ENCODE results near the gene RGS6. TPM values are rescaled to one million over a fixed set of nuclear protein-coding genes. Genes with fewer than 3 reads are reported as not detected.

RGS6 gene
- total and polyA plus RNA-seq, 2 of the 4 experiments (the other 2 are of a cell fraction) = not detected

DNA sequence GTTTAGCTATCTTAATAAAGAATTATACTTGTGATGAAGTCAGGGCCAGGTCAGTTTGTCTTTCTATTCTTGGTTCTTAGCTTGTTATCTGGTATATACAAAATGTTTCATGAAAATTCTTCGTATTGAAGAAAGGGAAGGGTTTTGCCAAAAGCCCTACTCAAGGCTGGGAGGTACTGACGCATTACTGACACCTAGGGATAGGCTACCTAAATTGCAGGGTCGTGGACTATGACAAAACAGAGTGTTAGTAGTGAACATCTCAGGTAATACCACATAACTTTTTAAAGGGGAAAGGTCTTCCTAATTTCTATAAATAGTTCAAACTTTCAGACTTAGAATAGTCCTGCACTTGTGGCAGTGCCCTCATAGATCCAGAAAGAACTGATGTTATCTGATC, 246.3 kb downstream of the RGS6 start:
- DNase-seq = no peak
- no peak overlapping the region for H3K14ac ChIP-seq (replicated peaks; ENCODE audit: low read depth, low read length)
- no peaks in the 10 kb centered on the region for H3K27me3 ChIP-seq (ENCODE audit: control insufficient read depth, insufficient read depth, low read length)
- H3K4me3 ChIP-seq (ENCODE audit: insufficient read depth, low read depth, low read length) = no peak overlapping the region
- no TSS peak for BruUV-seq (replicated peaks)
- no peak overlapping the region for H2AK9ac ChIP-seq (replicated peaks; ENCODE audit: low read depth, low read length, poor library complexity)
- TF ChIP-seq, protein P1, sequence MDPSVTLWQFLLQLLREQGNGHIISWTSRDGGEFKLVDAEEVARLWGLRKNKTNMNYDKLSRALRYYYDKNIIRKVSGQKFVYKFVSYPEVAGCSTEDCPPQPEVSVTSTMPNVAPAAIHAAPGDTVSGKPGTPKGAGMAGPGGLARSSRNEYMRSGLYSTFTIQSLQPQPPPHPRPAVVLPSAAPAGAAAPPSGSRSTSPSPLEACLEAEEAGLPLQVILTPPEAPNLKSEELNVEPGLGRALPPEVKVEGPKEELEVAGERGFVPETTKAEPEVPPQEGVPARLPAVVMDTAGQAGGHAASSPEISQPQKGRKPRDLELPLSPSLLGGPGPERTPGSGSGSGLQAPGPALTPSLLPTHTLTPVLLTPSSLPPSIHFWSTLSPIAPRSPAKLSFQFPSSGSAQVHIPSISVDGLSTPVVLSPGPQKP (IDR thresholded peaks at IDR 0.05; ENCODE audit: borderline replicate concordance, low read depth, low read length) = no peak
- TF ChIP-seq SMC3 (IDR thresholded peaks at IDR 0.05; ENCODE audit: low read depth, low read length) = no peak
- no peak for TF ChIP-seq CEBPB (IDR thresholded peaks at IDR 0.05; ENCODE audit: low read depth, low read length)
- no peak for TF ChIP-seq BHLHE40 (IDR thresholded peaks at IDR 0.05; ENCODE audit: low read depth, low read length)
- no peak for TF ChIP-seq NFE2L2 (IDR thresholded peaks at IDR 0.05; ENCODE audit: low read depth, low read length)
- no peak for TF ChIP-seq USF2 (IDR thresholded peaks at IDR 0.05; ENCODE audit: low read depth, low read length)
- TF ChIP-seq CHD1 (IDR thresholded peaks at IDR 0.05; ENCODE audit: low read depth, low read length) = no peak
- TF ChIP-seq, protein P2, sequence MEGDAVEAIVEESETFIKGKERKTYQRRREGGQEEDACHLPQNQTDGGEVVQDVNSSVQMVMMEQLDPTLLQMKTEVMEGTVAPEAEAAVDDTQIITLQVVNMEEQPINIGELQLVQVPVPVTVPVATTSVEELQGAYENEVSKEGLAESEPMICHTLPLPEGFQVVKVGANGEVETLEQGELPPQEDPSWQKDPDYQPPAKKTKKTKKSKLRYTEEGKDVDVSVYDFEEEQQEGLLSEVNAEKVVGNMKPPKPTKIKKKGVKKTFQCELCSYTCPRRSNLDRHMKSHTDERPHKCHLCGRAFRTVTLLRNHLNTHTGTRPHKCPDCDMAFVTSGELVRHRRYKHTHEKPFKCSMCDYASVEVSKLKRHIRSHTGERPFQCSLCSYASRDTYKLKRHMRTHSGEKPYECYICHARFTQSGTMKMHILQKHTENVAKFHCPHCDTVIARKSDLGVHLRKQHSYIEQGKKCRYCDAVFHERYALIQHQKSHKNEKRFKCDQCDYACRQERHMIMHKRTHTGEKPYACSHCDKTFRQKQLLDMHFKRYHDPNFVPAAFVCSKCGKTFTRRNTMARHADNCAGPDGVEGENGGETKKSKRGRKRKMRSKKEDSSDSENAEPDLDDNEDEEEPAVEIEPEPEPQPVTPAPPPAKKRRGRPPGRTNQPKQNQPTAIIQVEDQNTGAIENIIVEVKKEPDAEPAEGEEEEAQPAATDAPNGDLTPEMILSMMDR (conservative IDR thresholded peaks at IDR 0.05; ENCODE audit: low read depth, low read length) = no peak
- TF ChIP-seq RAD21 (IDR thresholded peaks at IDR 0.05; ENCODE audit: low read length) = no peak
- TF ChIP-seq FOS (IDR thresholded peaks at IDR 0.05; ENCODE audit: low read depth, low read length) = no peak
- no peak for TF ChIP-seq RFX5 (IDR thresholded peaks at IDR 0.05; ENCODE audit: low read depth, low read length)
- no peak for TF ChIP-seq MXI1 (IDR thresholded peaks at IDR 0.05; ENCODE audit: borderline replicate concordance, low read depth, low read length)
- TF ChIP-seq MAFK (IDR thresholded peaks at IDR 0.05; ENCODE audit: low read depth, low read length) = no peak
- no peak for TF ChIP-seq MAZ (IDR thresholded peaks at IDR 0.05; ENCODE audit: borderline replicate concordance, low read depth, low read length)
- TF ChIP-seq POLR2A (IDR thresholded peaks at IDR 0.05; ENCODE audit: low read depth, low read length) = no peak
- TF ChIP-seq RCOR1 (IDR thresholded peaks at IDR 0.05; ENCODE audit: insufficient replicate concordance, low read length) = no peak
- H4K5ac ChIP-seq (ENCODE audit: low read depth, low read length) = no peak overlapping the region
- H3K27ac ChIP-seq (ENCODE audit: insufficient read depth, low read length) = no peak overlapping the region
- no peak overlapping the region for H2BK120ac ChIP-seq (ENCODE audit: low read depth, low read length)
- H2AK5ac ChIP-seq (ENCODE audit: low read depth, low read length) = no peak overlapping the region
- dilution Hi-C loops (cut with HindIII; ENCODE audit: low sequenced_read_pairs, unreplicated experiment) = no loop called here
- H4K8ac ChIP-seq (ENCODE audit: low read depth in 2 of 2, low read length in 2 of 2) = no peak overlapping the region
- no peaks in the 10 kb centered on the region for H3K36me3 ChIP-seq (ENCODE audit: control insufficient read depth, insufficient read depth, low read length)
- H3K23ac ChIP-seq (ENCODE audit: low read depth, low read length) = no peak overlapping the region
- POLR2A ChIA-PET (ENCODE audit: unreplicated experiment) = no interaction called here
- H2BK15ac ChIP-seq (ENCODE audit: low read depth, low read length) = no peak overlapping the region
- no peaks in the 10 kb centered on the region for H3K79me1 ChIP-seq (ENCODE audit: low read depth in 1 of 2, low read length in 2 of 2)
- no peaks in the 10 kb centered on the region for H3K4me1 ChIP-seq (ENCODE audit: control insufficient read depth, insufficient read depth, low read length)
- H2BK20ac ChIP-seq (ENCODE audit: low read depth, low read length) = no peak overlapping the region
- H2AFZ ChIP-seq (replicated peaks; ENCODE audit: low read length, poor library complexity) = no peak overlapping the region
- H3K4me2 ChIP-seq (ENCODE audit: low read depth, low read length) = no peak overlapping the region
- no peaks in the 10 kb centered on the region for H3K9me3 ChIP-seq (ENCODE audit: control insufficient read depth, insufficient read depth, low read length)
- H4K91ac ChIP-seq (ENCODE audit: insufficient read depth, low read depth, low read length) = no peak overlapping the region
- no CpG with 5 or more reads among the region's 3 CpGs for WGBS, 2 experiments (ENCODE audit: extremely low coverage in 2 of 2, insufficient read length in 1 of 2)
- no peak for ATAC-seq (ENCODE audit: low read depth)
- H3K4ac ChIP-seq (ENCODE audit: low read depth, low read length) = no peak overlapping the region
- CTCF ChIA-PET = no interaction called here
- intact Hi-C loops (cut with micrococcal nuclease) = no loop called here
- H3K9me1 ChIP-seq (ENCODE audit: insufficient read depth, low read length) = no peaks in the 10 kb centered on the region
- in situ Hi-C loops (cut with MboI; ENCODE audit: low sequenced_read_pairs) = no loop called here
- H3K9ac ChIP-seq (ENCODE audit: low read depth, low read length) = no peak overlapping the region
- no peak overlapping the region for H2BK5ac ChIP-seq (ENCODE audit: low read depth, low read length, poor library complexity, severe bottlenecking)
- no peak overlapping the region for H3K56ac ChIP-seq (ENCODE audit: extremely low read depth, insufficient read depth, low read length)
- H4K20me1 ChIP-seq (ENCODE audit: insufficient read depth, low read length) = no peaks in the 10 kb centered on the region
- no peak overlapping the region for H3K18ac ChIP-seq (ENCODE audit: low read depth, low read length)
